ENCODE data around the gene BMP10. TPM values are rescaled to one million over a fixed set of nuclear protein-coding genes. Genes with fewer than 3 reads are reported as not detected.

The BMP10 gene
- total and polyA plus RNA-seq, 12 donors = not detected

DNA sequence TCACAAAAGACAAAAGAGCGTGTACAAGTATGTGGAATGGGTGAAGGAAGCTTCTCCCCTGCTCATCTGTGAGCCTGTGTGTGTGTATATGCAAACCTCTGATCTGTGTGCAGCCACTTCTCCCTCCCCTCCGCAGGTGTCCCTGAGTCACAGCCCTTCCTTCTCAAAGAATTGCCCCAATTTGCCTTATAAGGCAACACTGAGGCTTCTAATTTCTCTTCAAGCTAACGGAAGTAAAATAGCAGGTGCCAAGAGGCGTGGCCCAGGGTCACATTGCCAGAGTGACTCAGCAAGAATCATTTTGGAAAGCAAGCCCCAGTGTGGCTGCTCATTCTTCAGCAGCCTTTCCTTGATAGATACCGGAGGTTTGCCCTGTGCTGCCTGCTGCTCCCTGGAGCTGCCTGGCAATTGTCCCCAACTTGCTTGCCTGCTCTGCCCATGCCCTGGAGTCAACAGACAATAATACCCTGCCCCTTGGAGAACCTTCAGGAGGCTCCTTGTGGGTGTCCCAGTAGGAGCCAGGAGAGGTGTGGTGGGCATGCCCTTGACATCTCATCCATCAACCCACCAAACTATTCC is 37.3 kb upstream of the BMP10 start:
- H3K4me1 ChIP-seq (replicated peaks in 1 of 2) = peaks cover 7 to 26% of the 10 kb centered on the region in 2 donors

DNA sequence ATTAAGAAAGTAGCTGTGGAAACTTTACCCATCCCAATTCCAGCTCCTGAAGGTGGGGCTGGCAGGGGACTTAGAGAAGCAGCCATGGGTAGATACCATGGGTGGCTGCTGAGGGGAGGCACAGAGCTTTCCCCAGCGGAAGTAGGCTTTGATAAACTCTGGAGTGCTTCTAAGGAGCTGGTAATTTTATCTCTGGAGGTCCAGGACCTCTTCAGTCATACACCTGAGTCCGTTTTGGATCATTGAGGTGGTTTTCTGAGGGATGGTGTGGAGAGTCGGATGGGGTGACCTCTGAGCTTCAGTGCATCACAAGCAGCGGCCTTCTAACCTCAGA is 36.7 kb upstream of the BMP10 start:
- intact Hi-C loops (cut with DNase I) = no loop called here
- Histone ChIP-seq H3K36me3 (replicated peaks in 1 of 2) (no peaks in the 10 kb centered on the region), H3K4me3 (no peak overlapping the region), H3K27me3 (no peaks in the 10 kb centered on the region), H3K9me3 (replicated peaks in 1 of 3) (no peaks in the 10 kb centered on the region), H3K27ac (peak overlapping the region in 1 of 5 donors; percentile 32), H3K4me1 (replicated peaks in 1 of 2) (peaks cover 7 to 26% of the 10 kb centered on the region in 2 donors)
- no peak for DNase-seq
- 69 to 100% (median 89%) methylated on average over 3 to 4 of the region's 4 CpGs for WGBS, 4 donors
- no peak for TF ChIP-seq POLR2A (IDR thresholded peaks at IDR 0.05)
- TF ChIP-seq, protein P1, sequence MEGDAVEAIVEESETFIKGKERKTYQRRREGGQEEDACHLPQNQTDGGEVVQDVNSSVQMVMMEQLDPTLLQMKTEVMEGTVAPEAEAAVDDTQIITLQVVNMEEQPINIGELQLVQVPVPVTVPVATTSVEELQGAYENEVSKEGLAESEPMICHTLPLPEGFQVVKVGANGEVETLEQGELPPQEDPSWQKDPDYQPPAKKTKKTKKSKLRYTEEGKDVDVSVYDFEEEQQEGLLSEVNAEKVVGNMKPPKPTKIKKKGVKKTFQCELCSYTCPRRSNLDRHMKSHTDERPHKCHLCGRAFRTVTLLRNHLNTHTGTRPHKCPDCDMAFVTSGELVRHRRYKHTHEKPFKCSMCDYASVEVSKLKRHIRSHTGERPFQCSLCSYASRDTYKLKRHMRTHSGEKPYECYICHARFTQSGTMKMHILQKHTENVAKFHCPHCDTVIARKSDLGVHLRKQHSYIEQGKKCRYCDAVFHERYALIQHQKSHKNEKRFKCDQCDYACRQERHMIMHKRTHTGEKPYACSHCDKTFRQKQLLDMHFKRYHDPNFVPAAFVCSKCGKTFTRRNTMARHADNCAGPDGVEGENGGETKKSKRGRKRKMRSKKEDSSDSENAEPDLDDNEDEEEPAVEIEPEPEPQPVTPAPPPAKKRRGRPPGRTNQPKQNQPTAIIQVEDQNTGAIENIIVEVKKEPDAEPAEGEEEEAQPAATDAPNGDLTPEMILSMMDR (IDR thresholded peaks at IDR 0.05) = no peak

More for the DNA sequence above, 37.3 kb upstream of the BMP10 start:
- no peaks in the 10 kb centered on the region for H3K9me3 ChIP-seq (replicated peaks in 1 of 3)
- H3K36me3 ChIP-seq (replicated peaks in 1 of 2) = no peaks in the 10 kb centered on the region
- H3K4me3 ChIP-seq = no peak overlapping the region
- DNase-seq = peak; percentile 76 to 95 (median 91)
- H3K27ac ChIP-seq = peak overlapping the region in 3 of 5 donors; percentile 48 to 58 (median 58)
- WGBS, 4 donors = 31 to 45% (median 37%) methylated on average over 3 to 5 of the region's 5 CpGs
- no peaks in the 10 kb centered on the region for H3K27me3 ChIP-seq
- TF ChIP-seq, protein P1 (IDR thresholded peaks at IDR 0.05) = no peak
- peak in 1 of 2 donors; percentile 62 for TF ChIP-seq POLR2A (IDR thresholded peaks at IDR 0.05)
- intact Hi-C loops (cut with DNase I) = no loop called here

DNA sequence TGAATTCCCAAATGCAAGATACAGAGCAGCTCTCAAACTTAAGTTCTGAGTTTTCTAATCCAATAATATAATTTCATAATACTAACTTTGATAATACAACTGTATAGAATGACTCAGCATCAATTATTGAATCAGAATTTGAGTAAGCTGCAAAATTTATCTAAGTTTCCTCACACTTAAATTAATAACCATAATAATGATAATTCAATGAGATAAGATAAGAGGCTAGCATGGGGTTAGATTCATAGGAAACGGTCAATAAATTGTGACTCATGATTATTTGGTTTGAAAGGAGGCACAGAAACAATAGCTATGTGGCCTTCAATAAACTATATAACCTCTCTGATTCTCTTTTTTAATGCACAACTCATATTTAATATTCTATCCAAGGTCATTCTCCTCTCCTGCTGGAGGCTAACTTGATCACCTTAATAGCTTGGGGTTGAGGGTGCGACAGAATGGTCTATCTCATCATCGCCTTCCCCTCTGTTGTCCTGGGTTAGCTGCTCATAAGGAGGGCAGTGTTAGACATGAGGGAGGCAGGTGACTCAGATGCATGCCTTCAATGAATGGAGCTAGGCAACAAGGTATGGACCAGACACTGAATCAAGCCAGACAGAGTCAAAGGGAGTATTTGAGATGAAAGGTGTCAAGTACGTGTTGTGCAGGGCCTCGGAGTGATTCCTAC is 36.2 kb upstream of the BMP10 start:
- DNase-seq = no peak
- no peak for TF ChIP-seq POLR2A (IDR thresholded peaks at IDR 0.05)
- TF ChIP-seq, protein P1 (IDR thresholded peaks at IDR 0.05) = no peak
- Histone ChIP-seq H3K9me3 (replicated peaks in 1 of 3) (peaks cover 0 to 3% (median 0%) of the 10 kb centered on the region in 3 donors), H3K4me1 (replicated peaks in 1 of 2) (peaks cover 7 to 26% of the 10 kb centered on the region in 2 donors), H3K27me3 (no peaks in the 10 kb centered on the region), H3K4me3 (no peak overlapping the region), H3K27ac (no peak overlapping the region), H3K36me3 (replicated peaks in 1 of 2) (no peaks in the 10 kb centered on the region)
- intact Hi-C loops (cut with DNase I) = no loop called here
- 77 to 87% (median 85%) methylated on average over 5 of the region's 5 CpGs for WGBS, 4 donors

DNA sequence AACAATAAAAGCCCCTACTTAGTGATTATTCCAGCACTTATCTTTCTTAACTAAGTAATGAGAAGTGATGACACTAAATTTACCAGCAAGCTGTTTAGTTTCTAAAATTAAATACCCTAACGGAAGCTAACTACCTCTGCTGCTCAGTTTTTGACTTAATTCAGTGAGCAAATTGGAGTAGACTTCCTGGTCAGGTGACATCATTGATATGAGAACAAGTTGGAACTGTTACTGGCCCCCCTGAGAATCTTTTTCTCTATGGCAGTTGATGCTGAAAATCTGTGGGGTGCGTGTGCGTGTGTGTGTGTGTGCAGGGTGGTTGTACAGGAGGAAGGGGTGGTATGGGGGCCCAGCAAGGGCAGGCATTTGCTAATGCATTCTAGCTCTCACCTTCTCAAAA is 35.5 kb upstream of the BMP10 start:
- no peak for TF ChIP-seq POLR2A (IDR thresholded peaks at IDR 0.05)
- TF ChIP-seq, protein P1 (IDR thresholded peaks at IDR 0.05) = no peak
- no peak overlapping the region for H3K4me3 ChIP-seq
- H3K27me3 ChIP-seq = no peaks in the 10 kb centered on the region
- peaks cover 7 to 26% of the 10 kb centered on the region in 2 donors for H3K4me1 ChIP-seq (replicated peaks in 1 of 2)
- no peaks in the 10 kb centered on the region for H3K36me3 ChIP-seq (replicated peaks in 1 of 2)
- peaks cover 0 to 6% (median under 1%) of the 10 kb centered on the region in 3 donors for H3K9me3 ChIP-seq (replicated peaks in 1 of 3)
- no peak overlapping the region for H3K27ac ChIP-seq
- 68 to 92% (median 87%) methylated on average over 3 of the region's 3 CpGs for WGBS, 4 donors
- no peak for DNase-seq
- intact Hi-C loops (cut with DNase I) = no loop called here

All from adrenal gland (tissue), 12 donors.